Transverse colon (tissue), 4 donors: ENCODE results near the gene MRPL28. TPM values are rescaled to one million over a fixed set of nuclear protein-coding genes. Genes with fewer than 3 reads are reported as not detected.

Experiments
- DNase-seq: peaks from one replicate; pipeline ENCODE4 v3.0.0-alpha.2; 2019
- H3K27ac ChIP-seq, 4 donors: fragments of 200-600 bp; sonication (generic); 2 replicates each; pipeline ENCODE4 v1.5.1; 2016 to 2018; ENCODE audit warnings: inconsistent platforms in 4 of 4
- H3K27me3 ChIP-seq: fragments of 200-600 bp; sonication (generic); 2 replicates; pipeline ENCODE4 v1.5.1; 2017; ENCODE audit warnings: inconsistent platforms
- H3K36me3 ChIP-seq, 4 donors: fragments of 200-600 bp; sonication (generic); 2 replicates each; pipeline ENCODE4 v1.5.1; 2017 to 2019; ENCODE audit warnings: inconsistent platforms in 4 of 4
- H3K4me1 ChIP-seq, 4 donors: fragments of 200-600 bp; sonication (generic); 2 replicates each; pipeline ENCODE4 v1.5.1; 2017 to 2020; ENCODE audit warnings: inconsistent platforms in 4 of 4
- H3K4me3 ChIP-seq, 4 donors: fragments of 200-600 bp; sonication (generic); 1 replicate in 1 of 4; 2 replicates in 3 of 4; pipeline versions ENCODE4 v1.5.1 to v1.6.1; 2017 to 2019; ENCODE audit warnings: inconsistent platforms in 4 of 4
- H3K9me3 ChIP-seq, 2 donors: fragments of 200-600 bp; sonication (generic); 2 replicates each; pipeline ENCODE4 v1.5.1; 2017 to 2019; ENCODE audit warnings: inconsistent platforms in 2 of 2
- EP300 ChIP-seq: sonication (generic); formaldehyde crosslinking; IDR thresholded peaks from one replicate; pipeline ENCODE4 v1.6.1; 2017; ENCODE audit warnings: antibody characterized with exemption, low read depth
- POLR2A ChIP-seq: fragments of 450-650 bp; IDR thresholded peaks from one replicate; pipeline ENCODE4 v1.6.1; 2016; ENCODE audit warnings: antibody characterized with exemption, mild to moderate bottlenecking, moderate library complexity
- POLR2AphosphoS5 ChIP-seq, 3 donors: sonication (generic); formaldehyde crosslinking; IDR thresholded peaks; one replicate each; pipeline ENCODE4 v1.6.1; 2016; ENCODE audit warnings: antibody characterized with exemption in 3 of 3
- WGBS, 2 donors: methylation state at CpG; one replicate each; pipeline ENCODE4 v1.1.5; 2018; ENCODE audit warnings: low coverage in 1 of 2; 5-methylcytosine and 5-hydroxymethylcytosine counted together
- in situ Hi-C, 4 donors: fragments of 200-750 bp; cut with MboI; loops; one replicate each; pipeline versions ENCODE4 v1.15.0 to v1.15.1; 2017; ENCODE audit warnings: low sequenced_read_pairs in 3 of 4, low pct_ligation_motif_present in 1 of 4, low pct_unique_long_range_greater_than_20kb in 1 of 4
- intact Hi-C: fragments of 100-400 bp; cut with DNase I; formaldehyde crosslinking; loops from one replicate; pipeline ENCODE4 v1.15.1; 2023; ENCODE audit warnings: low total_unique reads
- total RNA-seq, 4 donors: library from RNA; depleted of rRNA; stranded (reverse); fragments of >200 nt; gene quantifications; one replicate each; pipeline ENCODE4 v1.1.0, GENCODE V29; 2016
- TF ChIP-seq, protein P1 (sequence below), 5 experiments: fragments of 200-600 bp in 3 of 5; fragments of 450-650 bp in 2 of 5; sonication (generic) in 3 of 5; IDR thresholded peaks; 1 replicate in 2 of 5; 2 replicates in 3 of 5; pipeline ENCODE4 v1.5.1; 2016 to 2017; ENCODE audit warnings: antibody characterized with exemption in 5 of 5, inconsistent platforms in 3 of 5, mild to moderate bottlenecking in 2 of 5, moderate library complexity in 1 of 5

The MRPL28 gene
- total RNA-seq, 4 donors from 2014 or later, result 24.7 to 81.2 (median 53.0) TPM

GRCh38 chr16:401468-402348, 31.4 kb upstream of the MRPL28 start, which contains the start of gene DECR2:
Gene DECR2, plus strand, starts transcription at chr16:401885. Its CDS starts 79 bp downstream, at chr16:401964.
- H3K9me3 ChIP-seq, result no peaks in the 10 kb centered on the region
- WGBS, 2 donors, result 0 to 2% methylated on average over 12 to 31 of the region's 91 CpGs
- intact Hi-C loops, result no loop called here
- no peaks in the 10 kb centered on the region for H3K27me3 ChIP-seq
- peaks cover 6 to 34% (median 17%) of the 10 kb centered on the region in 4 donors for H3K4me1 ChIP-seq
- TF ChIP-seq POLR2AphosphoS5 (IDR thresholded peaks at IDR 0.05), result peak; percentile 86 to 93 (median 91)
- no peak for TF ChIP-seq EP300
- TF ChIP-seq, protein P1, sequence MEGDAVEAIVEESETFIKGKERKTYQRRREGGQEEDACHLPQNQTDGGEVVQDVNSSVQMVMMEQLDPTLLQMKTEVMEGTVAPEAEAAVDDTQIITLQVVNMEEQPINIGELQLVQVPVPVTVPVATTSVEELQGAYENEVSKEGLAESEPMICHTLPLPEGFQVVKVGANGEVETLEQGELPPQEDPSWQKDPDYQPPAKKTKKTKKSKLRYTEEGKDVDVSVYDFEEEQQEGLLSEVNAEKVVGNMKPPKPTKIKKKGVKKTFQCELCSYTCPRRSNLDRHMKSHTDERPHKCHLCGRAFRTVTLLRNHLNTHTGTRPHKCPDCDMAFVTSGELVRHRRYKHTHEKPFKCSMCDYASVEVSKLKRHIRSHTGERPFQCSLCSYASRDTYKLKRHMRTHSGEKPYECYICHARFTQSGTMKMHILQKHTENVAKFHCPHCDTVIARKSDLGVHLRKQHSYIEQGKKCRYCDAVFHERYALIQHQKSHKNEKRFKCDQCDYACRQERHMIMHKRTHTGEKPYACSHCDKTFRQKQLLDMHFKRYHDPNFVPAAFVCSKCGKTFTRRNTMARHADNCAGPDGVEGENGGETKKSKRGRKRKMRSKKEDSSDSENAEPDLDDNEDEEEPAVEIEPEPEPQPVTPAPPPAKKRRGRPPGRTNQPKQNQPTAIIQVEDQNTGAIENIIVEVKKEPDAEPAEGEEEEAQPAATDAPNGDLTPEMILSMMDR (IDR thresholded peaks at IDR 0.05), result peak; percentile 27 to 50 (median 47)
- TF ChIP-seq POLR2A, result peak; percentile 79
- H3K4me3 ChIP-seq, result peak within 1 kb of the TSS; percentile 79 to 99 (median 89)
- in situ Hi-C loops, result no loop called here
- H3K36me3 ChIP-seq, result no peaks in the 10 kb centered on the region
- peak; percentile 98 for DNase-seq
- peak within 1 kb of the TSS; percentile 91 to 99 (median 94) for H3K27ac ChIP-seq

GRCh38 chr16:400061-400591, 29.8 kb upstream of the MRPL28 start:
- 57% methylated on average over 9 of the region's 10 CpGs; no CpG with 5 or more reads in 1 of the 2 donors for WGBS, 2 donors
- Histone ChIP-seq H3K9me3 (no peaks in the 10 kb centered on the region), H3K27me3 (no peaks in the 10 kb centered on the region), H3K4me3 (no peak overlapping the region), H3K27ac (peak overlapping the region; percentile 91 to 99 (median 94)), H3K4me1 (peaks cover 6 to 44% (median 21%) of the 10 kb centered on the region in 4 donors), H3K36me3 (no peaks in the 10 kb centered on the region)
- no peak for DNase-seq
- in situ Hi-C loops, result no loop called here
- intact Hi-C loops, result no loop called here
- TF ChIP-seq POLR2AphosphoS5 (IDR thresholded peaks at IDR 0.05) (no peak), EP300 (no peak), POLR2A (no peak)
- TF ChIP-seq, protein P1 (IDR thresholded peaks at IDR 0.05), result no peak

DNA sequence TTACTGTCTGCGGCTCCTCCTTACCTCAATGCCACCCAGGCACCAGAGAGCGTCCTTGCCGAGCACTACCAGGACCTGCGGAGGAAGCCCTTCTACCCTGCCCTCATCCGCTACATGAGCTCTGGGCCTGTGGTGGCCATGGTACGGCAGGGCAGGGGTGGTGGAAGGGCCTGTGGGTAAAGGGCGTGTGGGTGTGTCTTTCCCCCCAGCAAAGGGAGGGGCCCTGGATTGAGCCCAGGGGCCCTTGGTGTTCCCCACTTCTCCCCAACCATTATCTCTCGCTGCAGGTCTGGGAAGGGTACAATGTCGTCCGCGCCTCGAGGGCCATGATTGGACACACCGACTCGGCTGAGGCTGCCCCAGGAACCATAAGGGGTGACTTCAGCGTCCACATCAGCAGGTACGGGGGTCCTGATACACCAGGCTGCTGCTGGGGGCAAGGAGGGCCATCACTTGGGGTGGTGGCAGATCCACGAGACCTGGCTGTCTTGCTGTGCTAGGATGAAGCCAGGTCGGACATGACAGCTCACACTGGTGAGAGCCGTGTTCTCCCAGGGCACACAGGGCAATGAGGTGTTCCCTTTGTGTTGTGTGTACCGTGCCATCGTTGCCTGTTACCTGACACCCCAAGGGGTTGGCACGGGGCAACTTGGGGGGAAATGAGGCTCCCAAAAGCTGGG, 29.1 kb upstream of the MRPL28 start:
- TF ChIP-seq POLR2AphosphoS5 (IDR thresholded peaks at IDR 0.05), result no peak
- TF ChIP-seq, protein P1 (IDR thresholded peaks at IDR 0.05), result no peak
- no peak for TF ChIP-seq EP300
- TF ChIP-seq POLR2A, result no peak
- Histone ChIP-seq H3K27ac (no peak overlapping the region), H3K4me3 (no peak overlapping the region), H3K36me3 (no peaks in the 10 kb centered on the region), H3K27me3 (no peaks in the 10 kb centered on the region), H3K4me1 (peaks cover 6 to 44% (median 21%) of the 10 kb centered on the region in 4 donors), H3K9me3 (no peaks in the 10 kb centered on the region)
- in situ Hi-C loops, result no loop called here
- intact Hi-C loops, result no loop called here
- WGBS, 2 donors, result 80% methylated on average over 22 of the region's 22 CpGs; no CpG with 5 or more reads in 1 of the 2 donors
- DNase-seq, result no peak
